ENCODE data around the gene CCR7. TPM values are rescaled to one million over a fixed set of nuclear protein-coding genes. Genes with fewer than 3 reads are reported as not detected.

Gene CCR7
- total and polyA plus RNA-seq, 11 donors = 0.09 to 2.2 (median 0.23) TPM; not detected in 3

- no peaks in the 10 kb centered on the region for H3K36me3 ChIP-seq
- H3K9me3 ChIP-seq = no peaks in the 10 kb centered on the region
- peaks cover 0 to 6% (median 0%) of the 10 kb centered on the region in 12 donors for H3K4me1 ChIP-seq
- no peak for ATAC-seq
- no peak overlapping the region for H3K4me3 ChIP-seq
- intact Hi-C loops (cut with DNase I) = loop anchor here in 1 of 10 donors (10.0 kb wide), 1 partner anchor 1057 kb away; no protein-coding TSS in a partner anchor
- no peak for TF ChIP-seq POLR2A (IDR thresholded peaks at IDR 0.05)
- no peak for TF ChIP-seq CTCF (IDR thresholded peaks at IDR 0.05)
- H3K27me3 ChIP-seq = no peaks in the 10 kb centered on the region
- no peak for DNase-seq
- peak overlapping the region in 1 of 12 donors; percentile 12 for H3K27ac ChIP-seq
- WGBS, 4 donors = 74 to 85% (median 77%) methylated on average over 5 of the region's 5 CpGs
These were observed 42.4 kb upstream of the CCR7 start for GRCh38 chr17:40607641-40608040.

- H3K9me3 ChIP-seq = no peaks in the 10 kb centered on the region
- ATAC-seq (no peak), DNase-seq (no peak)
- WGBS, 4 donors = 68 to 83% (median 71%) methylated on average over 10 of the region's 10 CpGs
- TF ChIP-seq CTCF (IDR thresholded peaks at IDR 0.05) (no peak), POLR2A (IDR thresholded peaks at IDR 0.05) (no peak)
- intact Hi-C loops (cut with DNase I) = loop anchor here in 1 of 10 donors (10.0 kb wide), 1 partner anchor 1058 kb away; no protein-coding TSS in a partner anchor
- H3K4me3 ChIP-seq = no peak overlapping the region
- no peak overlapping the region for H3K27ac ChIP-seq
- H3K36me3 ChIP-seq = no peaks in the 10 kb centered on the region
- peaks cover 0 to 6% (median 0%) of the 10 kb centered on the region in 12 donors for H3K4me1 ChIP-seq
- no peaks in the 10 kb centered on the region for H3K27me3 ChIP-seq
These were observed 41.5 kb upstream of the CCR7 start for GRCh38 chr17:40606548-40607353.

GRCh38 chr17:40605306-40605705, 40.0 kb upstream of the CCR7 start:
- H3K9me3 ChIP-seq = no peaks in the 10 kb centered on the region
- 89 to 93% (median 90%) methylated on average over 6 of the region's 6 CpGs for WGBS, 4 donors
- DNase-seq (no peak), ATAC-seq (no peak)
- H3K36me3 ChIP-seq = no peaks in the 10 kb centered on the region
- peaks cover 0 to 6% (median 0%) of the 10 kb centered on the region in 12 donors for H3K4me1 ChIP-seq
- H3K27ac ChIP-seq = peak overlapping the region in 1 of 12 donors; percentile 52
- TF ChIP-seq POLR2A (IDR thresholded peaks at IDR 0.05) = no peak
- TF ChIP-seq CTCF (IDR thresholded peaks at IDR 0.05) = no peak
- no peak overlapping the region for H3K4me3 ChIP-seq
- H3K27me3 ChIP-seq = no peaks in the 10 kb centered on the region
- intact Hi-C loops (cut with DNase I) = loop anchor here in 1 of 10 donors (10.0 kb wide), 1 partner anchor 1059 kb away; no protein-coding TSS in a partner anchor

GRCh38 chr17:40604327-40605080, 39.2 kb upstream of the CCR7 start:
- intact Hi-C loops (cut with DNase I) = loop anchor here in 1 of 10 donors (10.0 kb wide), 1 partner anchor 1060 kb away; no protein-coding TSS in a partner anchor
- Histone ChIP-seq H3K27me3 (no peaks in the 10 kb centered on the region), H3K27ac (peak overlapping the region in 1 of 12 donors; percentile 52)

More at GRCh38 chr17:40604327-40605080, 39.2 kb upstream of the CCR7 start:
- no peak for TF ChIP-seq POLR2A (IDR thresholded peaks at IDR 0.05)
- no peak for TF ChIP-seq CTCF (IDR thresholded peaks at IDR 0.05)
- DNase-seq (no peak), ATAC-seq (no peak)
- 79 to 89% (median 88%) methylated on average over 8 of the region's 8 CpGs for WGBS, 4 donors
- Histone ChIP-seq H3K4me3 (no peak overlapping the region), H3K4me1 (peaks cover 0 to 6% (median 0%) of the 10 kb centered on the region in 12 donors), H3K9me3 (no peaks in the 10 kb centered on the region), H3K36me3 (no peaks in the 10 kb centered on the region)
